DND-41 (cell line): ENCODE results near the gene IL3.

Experiments
- EZH2 ChIP-seq: IDR thresholded peaks from 3 replicates; pipeline ENCODE4 v1.6.1; 2012; ENCODE audit warnings: borderline replicate concordance, low read depth, mild to moderate bottlenecking, moderate library complexity, low read length, inconsistent platforms; ENCODE audit not compliant: severe bottlenecking
- TF ChIP-seq, protein P1 (sequence below): IDR thresholded peaks from 2 replicates; pipeline ENCODE4 v1.5.1; 2012; ENCODE audit warnings: borderline replicate concordance, low read length, moderate library complexity, mild to moderate bottlenecking; ENCODE audit not compliant: poor library complexity, severe bottlenecking; ENCODE audit errors: extremely low read depth

DNA sequence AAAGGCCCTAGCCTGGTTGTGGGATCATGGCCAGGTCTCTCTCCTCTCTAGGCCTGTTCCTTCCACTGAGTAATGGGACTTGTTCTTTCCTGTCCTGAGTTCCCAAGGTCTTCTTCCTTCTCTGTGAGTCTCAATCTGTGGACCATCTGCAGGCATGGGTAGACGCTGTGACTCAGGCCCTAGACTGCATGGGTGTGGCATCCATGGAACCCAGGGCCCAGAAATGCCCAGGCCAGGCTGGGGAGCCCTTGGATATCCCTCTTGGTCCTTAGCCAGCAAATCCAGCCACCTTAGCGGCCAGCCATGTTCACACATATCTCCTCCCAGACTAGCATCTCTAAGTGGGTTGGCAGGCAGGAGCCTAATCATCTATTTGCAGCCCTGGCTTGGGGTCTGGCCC lies 46.7 kb upstream of the IL3 start:
- TF ChIP-seq, protein P1, sequence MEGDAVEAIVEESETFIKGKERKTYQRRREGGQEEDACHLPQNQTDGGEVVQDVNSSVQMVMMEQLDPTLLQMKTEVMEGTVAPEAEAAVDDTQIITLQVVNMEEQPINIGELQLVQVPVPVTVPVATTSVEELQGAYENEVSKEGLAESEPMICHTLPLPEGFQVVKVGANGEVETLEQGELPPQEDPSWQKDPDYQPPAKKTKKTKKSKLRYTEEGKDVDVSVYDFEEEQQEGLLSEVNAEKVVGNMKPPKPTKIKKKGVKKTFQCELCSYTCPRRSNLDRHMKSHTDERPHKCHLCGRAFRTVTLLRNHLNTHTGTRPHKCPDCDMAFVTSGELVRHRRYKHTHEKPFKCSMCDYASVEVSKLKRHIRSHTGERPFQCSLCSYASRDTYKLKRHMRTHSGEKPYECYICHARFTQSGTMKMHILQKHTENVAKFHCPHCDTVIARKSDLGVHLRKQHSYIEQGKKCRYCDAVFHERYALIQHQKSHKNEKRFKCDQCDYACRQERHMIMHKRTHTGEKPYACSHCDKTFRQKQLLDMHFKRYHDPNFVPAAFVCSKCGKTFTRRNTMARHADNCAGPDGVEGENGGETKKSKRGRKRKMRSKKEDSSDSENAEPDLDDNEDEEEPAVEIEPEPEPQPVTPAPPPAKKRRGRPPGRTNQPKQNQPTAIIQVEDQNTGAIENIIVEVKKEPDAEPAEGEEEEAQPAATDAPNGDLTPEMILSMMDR, result no peak
- TF ChIP-seq EZH2, result no peak
